ENCODE results near the gene GLT8D2.

GLT8D2 gene

GRCh38 chr12:103969391-103969790 is 80.6 kb downstream of the GLT8D2 start:
- WGBS, 2 experiments (ENCODE audit: insufficient coverage in 2 of 2), result 90 to 100% methylated on average over 1 of the region's 2 CpGs
- Histone ChIP-seq H3K4me1 (ENCODE audit: control insufficient read depth, insufficient read depth, low read length, poor library complexity, severe bottlenecking) (peaks cover 7% of the 10 kb centered on the region), H3K9me3 (ENCODE audit: control insufficient read depth, low read length) (no peaks in the 10 kb centered on the region), H3K36me3 (ENCODE audit: control insufficient read depth, insufficient read depth, low read length) (peaks cover 52% of the 10 kb centered on the region), H3K27ac (ENCODE audit: low read depth, low read length, severe bottlenecking) (no peak overlapping the region), H3K4me3 (ENCODE audit: extremely low read depth, insufficient read depth, low read length, poor library complexity, severe bottlenecking) (no peak overlapping the region)

- 67% methylated on average over 1 of the region's 1 CpG; no CpG with 5 or more reads in 1 of the 2 experiments for WGBS, 2 experiments (ENCODE audit: insufficient coverage in 2 of 2)
Measured at GRCh38 chr12:103966736-103967135, 83.3 kb downstream of the GLT8D2 start.

GRCh38 chr12:103965590-103966504 is 84.1 kb downstream of the GLT8D2 start, which contains the start of gene TDG:
TDG (plus strand) TSS chr12:103965872; CDS start chr12:103966038, 166 bp downstream.
- Histone ChIP-seq H3K9me3 (ENCODE audit: control insufficient read depth, low read length) (no peaks in the 10 kb centered on the region), H3K4me1 (ENCODE audit: control insufficient read depth, insufficient read depth, low read length, poor library complexity, severe bottlenecking) (no peaks in the 10 kb centered on the region), H3K36me3 (ENCODE audit: control insufficient read depth, insufficient read depth, low read length) (peaks cover 33% of the 10 kb centered on the region), H3K27ac (ENCODE audit: low read depth, low read length, severe bottlenecking) (peak within 1 kb of the TSS; percentile 90), H3K4me3 (ENCODE audit: extremely low read depth, insufficient read depth, low read length, poor library complexity, severe bottlenecking) (peak within 1 kb of the TSS; percentile 82)
- WGBS, 2 experiments (ENCODE audit: insufficient coverage in 2 of 2), result 3 to 7% methylated on average over 28 to 37 of the region's 64 CpGs

More at GRCh38 chr12:103966736-103967135, 83.3 kb downstream of the GLT8D2 start:
- H3K36me3 ChIP-seq (ENCODE audit: control insufficient read depth, insufficient read depth, low read length), result peaks cover 41% of the 10 kb centered on the region
- peak overlapping the region; percentile 82 for H3K4me3 ChIP-seq (ENCODE audit: extremely low read depth, insufficient read depth, low read length, poor library complexity, severe bottlenecking)
- H3K27ac ChIP-seq (ENCODE audit: low read depth, low read length, severe bottlenecking), result peak overlapping the region; percentile 90
- H3K4me1 ChIP-seq (ENCODE audit: control insufficient read depth, insufficient read depth, low read length, poor library complexity, severe bottlenecking), result no peaks in the 10 kb centered on the region
- no peaks in the 10 kb centered on the region for H3K9me3 ChIP-seq (ENCODE audit: control insufficient read depth, low read length)

GRCh38 chr12:103965255-103965589 is 84.8 kb downstream of the GLT8D2 start:
- no peaks in the 10 kb centered on the region for H3K4me1 ChIP-seq (ENCODE audit: control insufficient read depth, insufficient read depth, low read length, poor library complexity, severe bottlenecking)
- H3K36me3 ChIP-seq (ENCODE audit: control insufficient read depth, insufficient read depth, low read length), result peaks cover 29% of the 10 kb centered on the region
- 0% methylated on average over 2 of the region's 11 CpGs; no CpG with 5 or more reads in 1 of the 2 experiments for WGBS, 2 experiments (ENCODE audit: insufficient coverage in 2 of 2)
- H3K9me3 ChIP-seq (ENCODE audit: control insufficient read depth, low read length), result no peaks in the 10 kb centered on the region
- peak overlapping the region; percentile 90 for H3K27ac ChIP-seq (ENCODE audit: low read depth, low read length, severe bottlenecking)
- peak overlapping the region; percentile 82 for H3K4me3 ChIP-seq (ENCODE audit: extremely low read depth, insufficient read depth, low read length, poor library complexity, severe bottlenecking)

- H3K36me3 ChIP-seq (ENCODE audit: control insufficient read depth, insufficient read depth, low read length), result peaks cover 25% of the 10 kb centered on the region
- WGBS, 2 experiments (ENCODE audit: insufficient coverage in 2 of 2), result no CpG with 5 or more reads among the region's 3 CpGs
- H3K9me3 ChIP-seq (ENCODE audit: control insufficient read depth, low read length), result no peaks in the 10 kb centered on the region
- H3K4me3 ChIP-seq (ENCODE audit: extremely low read depth, insufficient read depth, low read length, poor library complexity, severe bottlenecking), result peak overlapping the region; percentile 82
- no peaks in the 10 kb centered on the region for H3K4me1 ChIP-seq (ENCODE audit: control insufficient read depth, insufficient read depth, low read length, poor library complexity, severe bottlenecking)
- no peak overlapping the region for H3K27ac ChIP-seq (ENCODE audit: low read depth, low read length, severe bottlenecking)
Measured at GRCh38 chr12:103964805-103965204, 85.2 kb downstream of the GLT8D2 start.

GRCh38 chr12:103962493-103962892 is 87.5 kb downstream of the GLT8D2 start:
- Histone ChIP-seq H3K36me3 (ENCODE audit: control insufficient read depth, insufficient read depth, low read length) (peaks cover 4% of the 10 kb centered on the region), H3K27ac (ENCODE audit: low read depth, low read length, severe bottlenecking) (no peak overlapping the region), H3K9me3 (ENCODE audit: control insufficient read depth, low read length) (no peaks in the 10 kb centered on the region), H3K4me3 (ENCODE audit: extremely low read depth, insufficient read depth, low read length, poor library complexity, severe bottlenecking) (no peak overlapping the region), H3K4me1 (ENCODE audit: control insufficient read depth, insufficient read depth, low read length, poor library complexity, severe bottlenecking) (no peaks in the 10 kb centered on the region)
- WGBS, 2 experiments (ENCODE audit: insufficient coverage in 2 of 2), result 67 to 86% methylated on average over 1 of the region's 1 CpG

GRCh38 chr12:103960616-103961227 is 89.3 kb downstream of the GLT8D2 start:
- H3K4me1 ChIP-seq (ENCODE audit: control insufficient read depth, insufficient read depth, low read length, poor library complexity, severe bottlenecking), result peaks cover 5% of the 10 kb centered on the region

GRCh38 chr12:103958621-103959020 is 91.4 kb downstream of the GLT8D2 start:
- WGBS, 2 experiments (ENCODE audit: insufficient coverage in 2 of 2), result 100% methylated on average over 1 of the region's 1 CpG
- Histone ChIP-seq H3K4me1 (ENCODE audit: control insufficient read depth, insufficient read depth, low read length, poor library complexity, severe bottlenecking) (peaks cover 9% of the 10 kb centered on the region), H3K36me3 (ENCODE audit: control insufficient read depth, insufficient read depth, low read length) (peaks cover 15% of the 10 kb centered on the region), H3K9me3 (ENCODE audit: control insufficient read depth, low read length) (no peaks in the 10 kb centered on the region), H3K27ac (ENCODE audit: low read depth, low read length, severe bottlenecking) (no peak overlapping the region), H3K4me3 (ENCODE audit: extremely low read depth, insufficient read depth, low read length, poor library complexity, severe bottlenecking) (no peak overlapping the region)

More at GRCh38 chr12:103960616-103961227, 89.3 kb downstream of the GLT8D2 start:
- WGBS, 2 experiments (ENCODE audit: insufficient coverage in 2 of 2), result 84 to 93% methylated on average over 4 to 5 of the region's 7 CpGs
- Histone ChIP-seq H3K36me3 (ENCODE audit: control insufficient read depth, insufficient read depth, low read length) (peaks cover 4% of the 10 kb centered on the region), H3K9me3 (ENCODE audit: control insufficient read depth, low read length) (no peaks in the 10 kb centered on the region), H3K27ac (ENCODE audit: low read depth, low read length, severe bottlenecking) (no peak overlapping the region), H3K4me3 (ENCODE audit: extremely low read depth, insufficient read depth, low read length, poor library complexity, severe bottlenecking) (no peak overlapping the region)

GRCh38 chr12:103957865-103958388 is 92.1 kb downstream of the GLT8D2 start:
- WGBS, 2 experiments (ENCODE audit: insufficient coverage in 2 of 2), result 98% methylated on average over 5 of the region's 7 CpGs; no CpG with 5 or more reads in 1 of the 2 experiments
- Histone ChIP-seq H3K27ac (ENCODE audit: low read depth, low read length, severe bottlenecking) (peak overlapping the region; percentile 97), H3K4me3 (ENCODE audit: extremely low read depth, insufficient read depth, low read length, poor library complexity, severe bottlenecking) (peak overlapping the region; percentile 84), H3K4me1 (ENCODE audit: control insufficient read depth, insufficient read depth, low read length, poor library complexity, severe bottlenecking) (peaks cover 9% of the 10 kb centered on the region), H3K9me3 (ENCODE audit: control insufficient read depth, low read length) (no peaks in the 10 kb centered on the region), H3K36me3 (ENCODE audit: control insufficient read depth, insufficient read depth, low read length) (peaks cover 18% of the 10 kb centered on the region)

GRCh38 chr12:103956509-103957027 is 93.4 kb downstream of the GLT8D2 start:
- peak overlapping the region; percentile 97 for H3K27ac ChIP-seq (ENCODE audit: low read depth, low read length, severe bottlenecking)
- 0% methylated on average over 27 to 31 of the region's 31 CpGs for WGBS, 2 experiments (ENCODE audit: insufficient coverage in 2 of 2)
- H3K4me3 ChIP-seq (ENCODE audit: extremely low read depth, insufficient read depth, low read length, poor library complexity, severe bottlenecking), result peak overlapping the region; percentile 84
- H3K36me3 ChIP-seq (ENCODE audit: control insufficient read depth, insufficient read depth, low read length), result peaks cover 29% of the 10 kb centered on the region
- no peaks in the 10 kb centered on the region for H3K9me3 ChIP-seq (ENCODE audit: control insufficient read depth, low read length)
- peaks cover 9% of the 10 kb centered on the region for H3K4me1 ChIP-seq (ENCODE audit: control insufficient read depth, insufficient read depth, low read length, poor library complexity, severe bottlenecking)

Measured in mesodermal cell (in vitro differentiated cells).